HG02588 (cell line): ENCODE data around the gene PLPPR5.
A peak's percentile ranks its signal among the peaks of the same experiment; 100 is the strongest.
"Not testable (repeated sequence)": the region's sequence is repeated elsewhere in the genome, so short reads cannot be mapped to it uniquely, and the experiment has no call there.

Source experiments
- ATAC-seq: cut with Tn5 transposase; IDR thresholded peaks from one replicate; pipeline ENCODE4 v1.9.1; 2021; ENCODE audit warnings: mild to moderate bottlenecking, moderate library complexity; ENCODE audit not compliant: unreplicated experiment

The PLPPR5 gene

GRCh38 chr1:98919652-98920051 is 85.0 kb downstream of the PLPPR5 start:
- ATAC-seq: no peak

- ATAC-seq: no peak
These were observed 85.5 kb downstream of the PLPPR5 start for GRCh38 chr1:98919211-98919610.

DNA sequence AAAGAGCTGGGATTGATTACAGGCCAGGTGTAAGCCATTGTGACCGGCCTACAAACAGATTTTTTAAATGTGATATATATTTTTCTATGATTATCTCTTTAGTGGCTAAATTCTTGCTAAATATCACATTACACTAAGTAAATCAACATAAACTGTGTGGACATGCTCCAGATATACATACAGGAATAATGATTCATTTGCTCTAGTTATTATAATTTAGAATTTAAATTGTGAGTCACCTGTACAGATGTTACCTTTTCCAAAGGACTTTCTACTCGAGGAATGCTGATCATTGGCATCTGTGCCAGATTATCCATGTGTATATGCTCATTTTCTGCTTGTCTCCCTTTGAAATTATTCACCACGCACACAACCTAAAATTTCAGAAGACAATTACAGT is 90.1 kb downstream of the PLPPR5 start:
- no peak for ATAC-seq

GRCh38 chr1:98910827-98911226 is 93.8 kb downstream of the PLPPR5 start:
- no peak for ATAC-seq

DNA sequence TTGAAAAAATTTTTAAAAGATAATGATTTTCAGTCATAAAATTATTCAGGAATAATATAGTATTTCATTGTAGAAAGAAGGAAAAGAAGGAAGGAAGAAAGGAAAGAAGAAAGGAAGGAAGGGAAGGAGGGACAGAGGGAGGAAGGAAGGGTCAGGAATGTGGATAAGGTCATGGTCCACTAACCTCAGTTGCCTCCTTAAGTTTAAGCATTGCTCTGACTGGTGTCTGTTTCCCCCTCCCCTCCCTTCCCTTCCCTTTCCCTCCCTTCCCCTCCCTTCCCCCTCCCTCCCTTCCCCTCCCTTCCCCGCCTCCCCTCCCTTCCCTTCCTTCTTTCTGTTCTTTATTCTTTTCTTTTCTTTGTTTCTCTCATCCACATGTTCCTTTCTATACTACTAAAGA is 95.7 kb downstream of the PLPPR5 start:
- no peak for ATAC-seq

GRCh38 chr1:98906809-98907208 is 97.9 kb downstream of the PLPPR5 start:
- ATAC-seq: no peak

DNA sequence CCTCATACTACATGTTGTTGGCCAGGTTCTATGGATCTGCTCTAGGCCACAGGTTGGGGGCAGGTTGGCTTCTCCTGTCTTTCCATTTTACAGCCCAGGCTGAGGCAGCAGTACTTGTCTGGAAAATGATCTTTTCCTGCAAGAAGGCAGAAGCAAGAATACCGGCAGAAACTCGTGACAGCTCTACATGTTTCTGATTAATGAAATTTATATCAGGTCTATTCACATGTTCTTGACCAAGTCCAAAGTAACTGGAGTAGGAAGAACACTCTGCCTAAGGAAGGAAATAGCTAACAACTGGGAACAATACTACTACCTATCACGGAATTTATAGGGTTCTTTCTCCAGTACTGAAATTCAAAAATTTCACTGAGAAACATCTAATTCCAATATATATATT is 98.3 kb downstream of the PLPPR5 start:
- no peak for ATAC-seq

- no peak for ATAC-seq
These were observed 100.0 kb downstream of the PLPPR5 start for GRCh38 chr1:98904684-98905083.

GRCh38 chr1:98903726-98904125 is 100.9 kb downstream of the PLPPR5 start:
- ATAC-seq: no peak

DNA sequence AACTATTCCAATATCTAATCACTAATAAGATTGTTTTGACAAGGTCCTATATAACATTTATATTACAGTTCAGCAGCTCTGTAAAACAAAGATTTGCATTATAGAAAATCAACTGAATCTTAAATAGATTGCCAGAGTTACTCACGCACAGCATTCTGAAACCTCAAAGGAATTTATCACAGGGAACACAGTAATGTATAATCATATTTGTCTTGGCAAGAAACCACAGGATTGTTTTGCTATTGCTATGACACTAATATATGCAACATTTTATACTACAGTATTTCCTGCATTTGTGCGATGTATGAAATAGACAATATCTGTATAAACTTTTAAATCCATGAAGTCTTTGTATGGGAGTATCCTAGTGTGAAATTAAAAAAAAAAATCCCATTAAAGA is 101.4 kb downstream of the PLPPR5 start:
- no peak for ATAC-seq

DNA sequence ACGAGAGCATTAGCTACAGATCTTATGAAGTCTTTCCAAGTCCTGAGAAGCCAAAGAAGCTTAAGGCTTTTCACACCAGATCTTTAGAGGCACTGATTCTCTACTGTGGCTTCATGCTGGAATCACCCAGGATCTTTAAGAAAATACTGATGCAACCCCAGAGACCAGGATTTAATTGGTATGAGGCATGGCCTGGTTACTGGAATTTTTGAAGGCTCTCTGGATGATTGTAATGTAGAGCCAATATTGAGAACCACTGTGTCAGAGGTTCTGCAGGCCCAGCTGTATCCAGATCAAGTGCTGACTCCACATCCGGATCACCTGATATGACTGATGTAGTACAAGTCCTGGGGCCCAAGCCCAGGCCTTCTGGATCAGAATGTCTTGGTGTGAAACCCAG is 105.7 kb downstream of the PLPPR5 start:
- no peak for ATAC-seq

DNA sequence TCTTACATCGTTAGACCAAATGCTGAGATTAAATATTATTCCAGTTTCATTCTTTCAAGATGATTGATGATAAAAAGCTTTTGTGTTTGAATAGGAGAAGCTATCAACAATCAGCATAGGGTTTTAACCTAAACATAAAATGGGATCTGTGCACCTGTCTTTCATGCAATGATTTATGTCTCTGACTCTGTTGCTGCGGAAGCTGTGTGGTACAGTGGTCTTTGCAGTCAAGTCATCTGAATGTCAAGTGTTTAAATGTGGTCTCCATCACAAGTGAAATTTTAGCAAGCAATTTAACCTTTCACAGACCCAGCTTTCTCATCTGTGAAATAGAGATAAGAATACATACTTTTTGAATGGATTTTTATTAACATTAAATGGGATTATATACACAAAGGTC is 107.2 kb downstream of the PLPPR5 start:
- no peak for ATAC-seq

DNA sequence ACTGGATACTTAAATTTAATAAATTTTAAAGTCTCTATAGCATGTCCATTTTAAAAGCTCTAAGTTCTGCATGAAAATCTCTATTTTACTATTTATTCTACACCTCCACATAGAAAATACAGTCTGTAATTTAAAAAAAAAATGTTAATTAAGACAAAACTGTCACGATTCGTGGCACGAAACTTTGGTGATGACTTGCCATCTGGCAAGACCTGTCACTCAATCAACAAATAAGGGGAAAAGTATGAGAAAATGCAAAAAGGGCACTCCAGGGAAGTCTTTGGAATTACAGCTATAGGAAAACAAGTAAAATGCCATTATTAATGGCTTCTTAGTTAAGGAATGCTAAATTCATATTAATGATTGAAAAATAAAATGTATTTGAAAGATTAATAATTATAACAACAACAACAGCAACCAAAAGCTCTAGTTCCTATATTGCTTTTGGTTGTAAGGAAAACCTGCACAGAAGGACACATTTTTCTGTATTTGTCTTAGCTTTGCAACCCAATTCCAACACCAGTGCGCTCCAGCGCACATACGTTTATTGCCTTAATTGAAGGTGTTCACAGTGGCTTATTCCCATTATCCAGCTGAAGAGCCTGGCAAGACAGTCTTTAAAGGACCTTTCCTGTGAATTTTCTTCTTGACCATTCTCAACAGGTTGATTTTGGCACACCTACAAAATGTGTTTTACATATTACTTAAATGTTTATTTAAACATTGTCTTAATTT is 107.8 kb downstream of the PLPPR5 start:
- no peak for ATAC-seq

- ATAC-seq: no peak
These were observed 111.3 kb downstream of the PLPPR5 start for GRCh38 chr1:98893371-98893770.

DNA sequence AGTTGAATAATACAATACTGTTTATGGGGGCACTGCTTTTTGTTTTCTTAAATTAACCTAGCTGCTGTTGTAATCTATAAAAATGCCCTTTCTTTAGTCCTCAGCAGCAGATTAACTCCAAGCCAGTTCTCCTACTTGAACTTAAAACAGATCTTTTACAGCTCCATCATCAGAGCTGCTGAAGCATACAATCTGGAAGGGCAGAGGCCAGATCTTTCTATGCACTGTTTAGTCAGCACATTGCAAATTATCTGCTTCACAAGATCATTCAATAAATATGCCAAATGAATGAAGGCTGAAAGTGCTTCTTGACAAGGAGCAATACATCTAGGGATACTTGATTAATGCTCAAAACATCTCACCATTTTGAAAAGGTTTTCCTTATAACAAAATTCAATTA is 115.8 kb downstream of the PLPPR5 start:
- no peak for ATAC-seq

GRCh38 chr1:98887507-98887906 is 117.2 kb downstream of the PLPPR5 start:
- no peak for ATAC-seq

DNA sequence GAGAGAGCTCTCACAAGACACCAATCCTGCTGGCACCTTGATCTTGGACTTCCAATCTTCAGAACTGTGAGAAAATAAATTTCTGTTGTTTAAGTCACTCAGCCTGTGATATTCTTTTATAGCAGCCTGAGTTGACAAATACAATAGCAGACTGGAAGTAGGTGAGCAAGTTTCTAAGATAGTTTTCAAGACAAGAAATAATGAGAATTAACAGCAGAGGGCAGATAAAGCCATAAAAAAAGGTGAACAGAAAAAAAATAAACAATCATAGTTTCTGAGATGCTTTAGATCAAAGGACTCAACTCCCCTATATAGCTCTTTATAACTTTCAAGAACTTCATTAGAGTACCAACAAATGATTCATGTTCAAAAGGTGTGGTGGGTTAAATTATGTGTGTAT is 119.8 kb downstream of the PLPPR5 start:
- ATAC-seq: no peak

- ATAC-seq: no peak
These were observed 122.8 kb downstream of the PLPPR5 start for GRCh38 chr1:98881901-98882300.

DNA sequence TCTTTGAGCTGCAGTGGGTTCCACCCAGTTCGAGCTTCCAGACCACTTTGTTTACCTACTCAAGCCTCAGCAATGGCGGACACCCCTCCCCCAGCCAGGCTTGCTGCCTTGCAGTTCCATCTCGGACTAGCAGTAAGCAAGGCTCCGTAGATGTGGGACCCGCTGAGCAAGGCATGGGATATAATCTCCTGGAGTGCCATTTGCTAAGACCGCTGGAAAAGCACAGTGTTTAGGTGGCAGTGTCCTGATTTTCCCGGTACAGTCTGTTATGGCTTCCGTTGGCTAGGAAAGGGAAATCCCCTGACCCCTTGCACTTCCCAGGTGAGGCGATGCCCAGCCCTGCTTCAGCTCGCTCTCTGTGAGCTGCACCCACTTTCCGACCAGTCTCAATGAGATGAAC is 123.4 kb downstream of the PLPPR5 start:
- not testable (repeated sequence) for ATAC-seq

GRCh38 chr1:98874828-98875227 is 129.8 kb downstream of the PLPPR5 start:
- ATAC-seq: no peak

- peak; percentile 95 for ATAC-seq
These were observed 133.4 kb downstream of the PLPPR5 start for GRCh38 chr1:98870959-98871903.

DNA sequence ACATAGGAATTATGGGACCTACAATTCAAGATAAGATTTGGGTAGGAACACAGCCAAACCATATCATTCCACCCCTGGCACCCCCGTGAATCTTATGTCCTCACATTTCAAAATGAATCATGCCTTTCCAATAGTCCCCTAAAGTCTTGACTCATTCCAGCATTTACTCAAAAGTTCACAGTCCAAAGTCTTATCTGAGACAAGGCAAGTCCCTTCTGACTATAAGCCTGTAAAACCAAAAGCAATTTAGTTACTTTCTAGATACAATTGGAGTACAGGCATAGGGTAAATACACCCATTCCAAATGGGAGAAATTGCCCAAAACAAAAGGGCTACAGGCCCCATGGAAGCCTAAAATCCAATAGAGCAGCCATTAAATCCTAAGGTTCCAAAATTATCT is 138.9 kb downstream of the PLPPR5 start:
- ATAC-seq: no peak
